Ovary (tissue), 9 donors: Measurements from ENCODE around the gene MIA. TPM values are rescaled to one million over a fixed set of nuclear protein-coding genes. Genes with fewer than 3 reads are reported as not detected.
"Not testable (repeated sequence)": the region's sequence is repeated elsewhere in the genome, so short reads cannot be mapped to it uniquely, and the experiment has no call there.

Experiments
- DNase-seq, 5 donors: peaks; one replicate each; pipeline ENCODE4 v3.0.0-alpha.2; 2019 to 2020
- H3K27ac ChIP-seq, 2 donors: fragments of 200-600 bp; one replicate each; pipeline versions ENCODE4 v1.5.1 to v1.8.0; 2019 to 2022
- H3K27me3 ChIP-seq: fragments of 200-600 bp; one replicate; pipeline ENCODE4 v1.8.0; 2022
- H3K36me3 ChIP-seq: fragments of 200-600 bp; sonication (generic); one replicate; pipeline ENCODE4 v1.5.1; 2019
- H3K4me1 ChIP-seq: one replicate; pipeline ENCODE4 v1.8.1; 2013; ENCODE audit warnings: mild to moderate bottlenecking, moderate library complexity; ENCODE audit not compliant: insufficient read depth
- H3K4me3 ChIP-seq: fragments of 200-600 bp; sonication (generic); one replicate; pipeline ENCODE4 v1.5.1; 2017
- H3K9me3 ChIP-seq, 2 donors: fragments of 200-600 bp in 1 of 2; sonication (generic) in 1 of 2; one replicate each; pipeline versions ENCODE4 v1.5.1 to v1.8.1; 2013 to 2019; ENCODE audit warnings: mild to moderate bottlenecking in 1 of 2, moderate library complexity in 1 of 2
- EP300 ChIP-seq: sonication (generic); formaldehyde crosslinking; IDR thresholded peaks from one replicate; pipeline ENCODE4 v1.6.1; 2017; ENCODE audit warnings: antibody characterized with exemption
- POLR2A ChIP-seq: fragments of 450-650 bp; IDR thresholded peaks from one replicate; pipeline ENCODE4 v1.6.1; 2017; ENCODE audit warnings: antibody characterized with exemption, mild to moderate bottlenecking, moderate library complexity
- WGBS, 3 donors: extraction: QIAGEN DNeasy Blood & Tissue Kit in 1 of 3; methylation state at CpG; one replicate each; pipeline versions ENCODE4 v1.1.5 to v1.1.7; 2013 to 2017; 5-methylcytosine and 5-hydroxymethylcytosine counted together
- intact Hi-C, 4 donors: fragments of 100-400 bp; cut with DNase I; formaldehyde crosslinking; loops; one replicate each; pipeline versions ENCODE4 v1.11.0 to v1.15.1; 2022 to 2023
- polyA plus RNA-seq, 2 donors: library from polyadenylated mRNA; stranded (reverse); fragments of 200-250 nt in 1 of 2; fragments of 350-450 nt in 1 of 2; fragmentation: Illumina TruSeq in 1 of 2; extraction: RNeasy Lipid Tissue Mini Kit (QIAGEN cat#74804) in 1 of 2; gene quantifications; one replicate each; pipeline ENCODE4 v1.2.3, GENCODE V29; 2013 to 2014
- total RNA-seq, 7 donors: library from RNA; depleted of rRNA in 2 of 7; stranded (reverse); fragments of >200 nt in 2 of 7; fragmentation: NEBNext Ultra II Directional in 3 of 7; extraction: Animal tissue kit (Norgen Biotek cat#: 25700) in 3 of 7; gene quantifications; one replicate each; pipeline versions ENCODE4 v1.1.0 to v1.2.4, GENCODE V29; 2016 to 2023
- TF ChIP-seq, protein P1 (sequence below), 3 donors: fragments of 450-650 bp in 2 of 3; fragments of 200-600 bp in 1 of 3; IDR thresholded peaks; one replicate each; pipeline versions ENCODE4 v1.5.1 to v1.8.0; 2016 to 2022; ENCODE audit warnings: antibody characterized with exemption in 3 of 3, mild to moderate bottlenecking in 1 of 3
- donor health status: DM: no; HTN: no; CAD: no; lungs with moderate emphysema.
- donor health status: DM: no; HTN: no; CAD: no.
- donor health status: Bipolar disorder and iron deficiency.
- donor health status: DM: yes; HTN: yes; CAD: no.
- donor health status: DM: no; HTN: no; CAD: no.
- donor health status: DM: yes; HTN: yes; CAD: no.

MIA gene
- total and polyA plus RNA-seq, 9 donors, result 1.7 to 3.9 (median 2.3) TPM; not detected in 3

DNA sequence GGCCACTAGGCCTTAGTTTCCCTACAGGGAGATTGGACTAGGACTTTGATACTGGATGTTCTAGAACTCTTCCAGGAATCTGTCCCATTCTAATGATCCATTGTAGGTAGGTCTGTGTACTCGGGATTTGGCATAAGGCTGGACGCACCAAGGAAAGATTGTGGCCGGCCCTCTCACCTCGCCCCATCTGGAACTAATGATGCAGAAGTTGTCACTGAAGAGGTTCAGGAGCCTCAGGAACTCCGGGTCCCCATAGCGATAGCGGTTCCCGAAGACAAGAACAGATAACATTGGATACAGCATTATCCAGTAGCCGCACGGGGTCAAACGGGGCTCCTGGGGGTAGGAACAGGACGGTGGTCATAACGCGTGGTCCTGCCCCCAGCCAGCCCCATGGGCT, 34.8 kb downstream of the MIA start:
- 32 to 52% (median 51%) methylated on average over 11 to 14 of the region's 14 CpGs for WGBS, 3 donors

DNA sequence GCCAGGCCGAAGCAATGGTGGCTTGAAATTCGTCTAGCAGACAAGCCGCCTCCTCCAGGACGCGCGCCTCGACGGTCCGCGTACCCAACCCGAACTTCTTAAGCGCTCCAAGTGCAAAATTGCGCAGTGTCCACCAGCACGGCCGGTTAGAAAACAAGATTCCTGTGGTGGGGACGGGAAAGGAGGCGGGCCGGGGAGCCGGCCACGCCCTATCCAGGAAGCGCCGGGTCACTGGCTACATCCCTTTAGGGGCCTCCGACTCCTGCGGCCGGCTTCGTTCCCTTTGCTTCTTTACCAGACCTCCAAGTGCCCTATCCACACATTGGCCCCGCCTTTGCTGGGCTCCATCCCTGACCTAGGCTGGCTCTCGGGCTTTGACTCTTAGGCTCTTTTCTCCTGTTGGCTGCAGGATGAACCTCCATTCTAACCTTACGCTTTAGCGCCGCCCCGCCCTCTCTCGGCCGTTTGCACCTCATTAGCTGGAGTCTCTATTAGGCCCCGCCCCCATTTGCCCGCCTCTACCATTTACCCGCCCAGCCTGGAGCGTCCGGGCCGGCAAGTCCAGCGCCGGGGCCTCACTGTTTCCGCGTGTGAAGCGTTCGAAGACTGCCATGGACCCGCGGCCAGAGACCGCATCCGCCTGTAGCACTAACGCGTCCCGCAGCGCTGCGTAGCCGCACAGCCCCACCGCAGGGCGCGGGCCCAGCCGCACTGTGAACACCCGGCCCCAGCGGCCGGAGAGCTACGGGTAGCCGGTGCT, 35.5 kb downstream of the MIA start:
- H3K27me3 ChIP-seq, H3K9me3 ChIP-seq, H3K36me3 ChIP-seq, intact Hi-C loops: not testable (repeated sequence)
- TF ChIP-seq, protein P1, sequence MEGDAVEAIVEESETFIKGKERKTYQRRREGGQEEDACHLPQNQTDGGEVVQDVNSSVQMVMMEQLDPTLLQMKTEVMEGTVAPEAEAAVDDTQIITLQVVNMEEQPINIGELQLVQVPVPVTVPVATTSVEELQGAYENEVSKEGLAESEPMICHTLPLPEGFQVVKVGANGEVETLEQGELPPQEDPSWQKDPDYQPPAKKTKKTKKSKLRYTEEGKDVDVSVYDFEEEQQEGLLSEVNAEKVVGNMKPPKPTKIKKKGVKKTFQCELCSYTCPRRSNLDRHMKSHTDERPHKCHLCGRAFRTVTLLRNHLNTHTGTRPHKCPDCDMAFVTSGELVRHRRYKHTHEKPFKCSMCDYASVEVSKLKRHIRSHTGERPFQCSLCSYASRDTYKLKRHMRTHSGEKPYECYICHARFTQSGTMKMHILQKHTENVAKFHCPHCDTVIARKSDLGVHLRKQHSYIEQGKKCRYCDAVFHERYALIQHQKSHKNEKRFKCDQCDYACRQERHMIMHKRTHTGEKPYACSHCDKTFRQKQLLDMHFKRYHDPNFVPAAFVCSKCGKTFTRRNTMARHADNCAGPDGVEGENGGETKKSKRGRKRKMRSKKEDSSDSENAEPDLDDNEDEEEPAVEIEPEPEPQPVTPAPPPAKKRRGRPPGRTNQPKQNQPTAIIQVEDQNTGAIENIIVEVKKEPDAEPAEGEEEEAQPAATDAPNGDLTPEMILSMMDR (IDR thresholded peaks at IDR 0.05), result peak in 1 of 3 donors; percentile 27
- peaks cover 20% of the 10 kb centered on the region for H3K4me1 ChIP-seq
- H3K27ac ChIP-seq, result peak overlapping the region; percentile 11 to 58
- peak overlapping the region; percentile 45 for H3K4me3 ChIP-seq
- DNase-seq, result peak; percentile 79 to 90 (median 87)
- WGBS, 3 donors, result 1 to 2% (median 2%) methylated on average over 34 to 64 of the region's 65 CpGs

More for the DNA sequence above, 34.8 kb downstream of the MIA start:
- Histone ChIP-seq H3K4me1 (peaks cover 26% of the 10 kb centered on the region), H3K27me3 (no peaks in the 10 kb centered on the region), H3K4me3 (peak overlapping the region; percentile 45), H3K36me3 (no peaks in the 10 kb centered on the region), H3K27ac (peak overlapping the region in 1 of 2 donors; percentile 39), H3K9me3 (no peaks in the 10 kb centered on the region)
- DNase-seq, result peak in 1 of 5 donors; percentile 52
- TF ChIP-seq, protein P1 (IDR thresholded peaks at IDR 0.05), result no peak
- TF ChIP-seq EP300, result no peak
- TF ChIP-seq POLR2A, result no peak
- intact Hi-C loops, result no loop called here

DNA sequence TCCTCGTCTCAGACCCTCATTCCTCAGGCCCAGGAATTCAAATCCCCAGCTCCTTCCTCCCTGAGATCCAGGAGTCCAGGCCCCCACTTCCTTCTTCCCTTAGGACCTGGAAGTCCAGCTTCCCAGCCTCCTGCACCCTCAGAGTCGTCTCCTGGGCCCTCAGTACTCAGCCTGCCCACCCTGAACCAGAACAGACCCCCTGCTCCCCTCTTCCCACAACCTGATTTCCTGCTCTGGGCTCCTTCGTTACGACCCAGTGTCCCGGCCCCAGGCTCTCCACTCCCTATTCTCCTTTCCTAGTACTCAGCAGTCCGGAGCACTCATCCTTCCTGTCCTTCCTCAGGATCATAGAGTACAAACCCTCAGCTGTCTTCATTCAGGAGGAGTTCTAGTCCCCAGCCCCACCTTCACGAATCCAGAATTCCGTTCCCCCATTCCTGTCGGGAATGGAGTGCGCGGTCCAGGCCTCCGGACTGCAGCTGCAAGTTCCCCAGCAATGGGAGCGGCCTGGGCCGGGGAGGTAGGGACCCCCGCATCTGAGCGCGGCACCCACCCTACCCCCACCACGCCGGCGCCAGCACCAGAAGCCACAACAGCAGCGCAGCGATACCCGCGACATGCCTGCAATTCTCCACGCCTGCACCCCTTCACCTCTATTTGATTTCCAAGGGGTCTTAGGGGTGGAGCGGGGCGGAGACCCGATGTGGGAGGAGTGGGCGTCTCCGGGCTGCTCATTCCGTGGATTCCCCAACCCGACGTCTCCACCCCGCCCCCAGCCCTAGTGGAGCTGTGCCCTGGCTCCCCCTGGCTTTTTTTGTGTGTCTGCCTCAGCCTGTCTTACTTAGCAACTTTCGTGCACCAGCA, 36.4 kb downstream of the MIA start:
- H3K4me1 ChIP-seq, result peaks cover 17% of the 10 kb centered on the region

DNA sequence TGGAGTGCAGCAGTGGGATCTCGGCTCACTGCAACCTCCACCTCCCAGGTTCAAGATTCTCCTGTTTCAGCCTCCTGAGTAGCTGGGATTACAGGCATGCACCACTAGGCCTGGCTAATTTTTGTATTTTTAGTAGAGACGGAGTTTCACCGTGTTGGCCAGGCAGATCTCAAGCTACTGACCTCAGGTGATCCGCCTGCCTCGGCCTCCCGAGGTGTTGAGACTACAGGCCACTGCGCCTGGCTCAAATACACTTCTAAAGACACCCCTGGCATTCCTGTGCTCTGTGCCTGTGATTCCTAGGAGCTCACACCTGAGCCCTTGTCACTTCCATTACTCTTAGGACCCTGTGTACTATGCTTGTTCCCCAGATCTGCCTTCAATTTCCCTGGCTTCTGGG, 37.2 kb downstream of the MIA start:
- intact Hi-C loops, H3K9me3 ChIP-seq, DNase-seq, H3K27me3 ChIP-seq, H3K36me3 ChIP-seq, H3K4me3 ChIP-seq: not testable (repeated sequence)
- peak overlapping the region in 1 of 2 donors; percentile 6 for H3K27ac ChIP-seq
- peaks cover 12% of the 10 kb centered on the region for H3K4me1 ChIP-seq
- 57 to 66% (median 61%) methylated on average over 7 of the region's 7 CpGs for WGBS, 3 donors

More for the DNA sequence above, 36.4 kb downstream of the MIA start:
- intact Hi-C loops, result no loop called here
- Histone ChIP-seq H3K36me3 (no peaks in the 10 kb centered on the region), H3K27me3 (no peaks in the 10 kb centered on the region), H3K9me3 (no peaks in the 10 kb centered on the region), H3K27ac (peak overlapping the region; percentile 11 to 58), H3K4me3 (peak overlapping the region; percentile 45)
- TF ChIP-seq, protein P1 (IDR thresholded peaks at IDR 0.05), result no peak
- 6 to 15% (median 6%) methylated on average over 32 to 35 of the region's 35 CpGs for WGBS, 3 donors
- peak; percentile 37 to 71 (median 51) for DNase-seq
